ENCODE results near the gene TPSD1.
"Not testable (repeated sequence)": the region's sequence is repeated elsewhere in the genome, so short reads cannot be mapped to it uniquely, and the experiment has no call there.

TPSD1 gene

DNA sequence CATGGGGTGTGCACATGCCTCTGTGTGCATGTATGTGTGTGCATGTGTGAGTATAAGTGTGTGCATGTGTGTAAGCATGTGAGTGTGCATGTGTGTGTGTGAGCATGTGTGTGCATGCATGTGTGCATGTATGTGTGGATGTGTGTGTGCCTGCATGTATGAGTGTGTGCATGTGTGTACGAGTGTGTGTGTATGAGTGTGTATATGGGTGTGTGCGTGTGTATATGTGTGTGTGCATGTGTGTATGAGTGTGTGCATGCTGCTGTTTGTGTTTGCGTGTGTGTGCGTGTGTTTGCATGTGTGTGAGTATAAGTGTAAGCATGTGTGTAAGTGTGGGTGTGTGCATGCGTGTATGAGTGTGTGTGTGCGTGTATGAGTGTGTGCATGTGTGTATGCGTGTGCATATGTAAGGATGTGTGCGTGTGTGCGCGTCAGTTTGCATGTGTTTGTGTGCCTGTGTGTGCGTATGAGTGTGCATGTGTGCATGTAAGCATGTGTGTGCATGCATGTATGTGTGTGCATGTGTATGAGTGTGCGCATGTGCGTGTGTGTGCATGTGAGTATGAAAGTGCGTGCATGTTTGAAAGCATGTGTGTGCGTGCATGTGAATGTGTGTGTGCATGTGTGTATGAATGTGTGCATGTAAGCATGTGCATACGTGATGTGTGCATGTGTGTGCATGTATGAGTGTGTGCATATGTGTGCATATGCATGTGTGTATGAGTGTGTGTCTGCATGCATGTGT is 8.6 kb downstream of the TPSD1 start:
- DNase-seq: no peak

DNA sequence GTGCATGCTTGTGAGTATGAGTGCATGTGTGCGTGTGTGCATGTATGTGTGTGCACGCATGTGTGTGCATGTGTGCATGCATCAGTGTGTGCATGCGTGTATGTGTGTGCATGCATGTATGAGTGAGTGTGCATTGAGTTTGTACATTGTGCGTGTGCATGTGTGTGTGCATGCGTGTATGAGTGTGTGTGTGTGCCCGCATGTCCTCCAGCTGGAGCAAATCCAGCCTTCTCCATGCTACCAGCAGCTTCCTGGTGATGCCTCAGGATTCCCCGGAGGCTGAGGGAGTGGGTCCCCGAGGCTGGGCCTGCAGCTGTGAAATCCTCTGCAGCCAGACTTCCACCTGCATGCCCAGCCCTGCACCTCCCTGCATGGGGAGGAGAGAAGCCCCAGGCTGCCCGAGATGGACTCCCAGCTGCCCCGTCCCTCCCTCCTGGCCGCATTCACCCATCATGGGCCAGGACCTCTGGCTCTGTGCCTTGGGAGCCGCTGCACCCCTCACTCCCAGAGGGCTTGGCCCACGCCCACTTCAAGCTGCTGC is 9.3 kb downstream of the TPSD1 start:
- no peak for DNase-seq

DNA sequence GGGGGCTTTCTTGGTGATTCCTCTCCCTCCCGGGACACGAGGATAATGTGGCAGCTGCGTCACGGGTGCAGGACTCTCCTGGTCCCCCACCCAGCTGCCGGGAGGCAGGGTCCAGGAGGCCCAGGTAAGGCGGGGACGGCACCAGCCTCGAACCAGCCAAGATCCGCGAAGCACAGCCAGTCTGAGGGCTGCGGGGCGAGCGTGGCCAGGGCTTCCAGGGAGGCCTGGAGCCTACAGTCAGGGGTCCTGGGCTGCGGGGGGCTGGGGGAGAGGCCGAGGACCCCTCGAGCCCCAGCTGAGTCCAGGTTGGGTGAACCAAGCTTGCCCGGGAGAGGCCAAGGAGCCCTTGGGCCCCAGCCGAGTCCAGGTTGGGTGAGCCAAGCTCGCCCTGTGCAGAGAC is 10.0 kb downstream of the TPSD1 start:
- DNase-seq: no peak

DNA sequence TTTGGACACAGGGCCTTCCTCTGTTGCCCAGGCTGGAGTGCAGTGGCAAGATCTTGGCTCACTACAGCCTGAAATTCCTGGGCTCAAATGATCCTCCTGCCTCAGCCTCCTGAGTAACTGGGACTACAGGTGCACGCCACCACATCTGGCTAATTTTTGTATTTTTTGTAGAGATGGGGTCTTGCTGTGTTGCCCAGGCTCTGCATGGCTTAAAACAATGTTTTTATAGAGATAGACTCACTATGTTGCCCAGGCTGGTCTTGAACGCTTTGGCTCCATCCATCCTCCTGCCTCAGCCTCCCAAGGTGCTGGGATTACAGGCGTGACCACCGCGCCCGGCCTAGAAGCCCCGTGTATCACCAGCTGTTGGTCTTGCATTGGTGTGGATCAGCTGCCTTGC is 13.5 kb downstream of the TPSD1 start:
- DNase-seq: not testable (repeated sequence)

DNA sequence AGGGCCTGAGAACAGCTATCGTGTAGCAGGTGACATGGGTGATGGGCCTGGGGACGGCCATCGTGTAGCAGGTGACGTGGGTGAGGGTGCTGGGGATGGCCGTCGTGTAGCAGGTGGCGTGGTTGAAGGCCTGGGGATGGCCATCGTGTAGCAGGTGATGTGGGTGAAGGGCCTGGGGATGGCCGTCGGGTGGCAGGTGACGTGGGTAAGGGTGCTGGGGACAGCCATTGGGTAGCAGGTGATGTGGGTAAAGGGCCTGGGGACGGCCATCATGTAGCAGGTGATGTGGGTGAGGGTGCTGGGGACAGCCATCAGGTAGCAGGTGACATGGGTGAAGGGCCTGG is 15.5 kb downstream of the TPSD1 start:
- DNase-seq: no peak

DNA sequence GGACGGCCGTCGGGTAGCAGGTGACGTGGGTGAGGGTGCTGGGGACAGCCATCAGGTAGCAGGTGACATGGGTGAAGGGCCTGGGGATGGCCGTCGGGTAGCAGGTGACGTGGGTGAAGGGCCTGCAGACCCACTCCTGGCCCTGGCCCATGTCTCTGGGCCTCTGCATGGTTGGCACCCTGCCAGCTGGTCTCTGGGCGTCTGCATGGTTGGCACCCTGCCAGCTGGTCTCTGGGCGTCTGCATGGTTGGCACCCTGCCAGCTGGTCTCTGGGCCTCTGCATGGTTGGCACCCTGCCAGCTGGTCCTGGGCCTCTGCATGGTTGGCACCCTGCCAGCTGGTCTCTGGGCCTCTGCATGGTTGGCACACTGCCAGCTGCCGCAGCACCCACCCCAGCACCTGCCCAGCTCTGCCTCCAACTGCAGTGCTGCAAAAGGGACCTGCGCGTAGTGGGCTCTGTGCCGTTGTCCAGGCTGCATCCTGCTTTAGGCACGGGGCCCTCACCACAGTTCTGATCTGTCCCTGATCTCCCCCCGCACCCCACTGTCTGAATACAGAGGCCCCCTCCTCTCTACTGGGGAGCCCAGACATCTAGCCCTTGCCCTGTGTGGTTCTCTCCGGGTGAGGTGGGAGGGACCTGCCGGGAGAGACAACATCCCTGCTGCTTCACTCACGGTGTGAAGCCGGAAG is 16.0 kb downstream of the TPSD1 start:
- peak; percentile 94 for DNase-seq

DNA sequence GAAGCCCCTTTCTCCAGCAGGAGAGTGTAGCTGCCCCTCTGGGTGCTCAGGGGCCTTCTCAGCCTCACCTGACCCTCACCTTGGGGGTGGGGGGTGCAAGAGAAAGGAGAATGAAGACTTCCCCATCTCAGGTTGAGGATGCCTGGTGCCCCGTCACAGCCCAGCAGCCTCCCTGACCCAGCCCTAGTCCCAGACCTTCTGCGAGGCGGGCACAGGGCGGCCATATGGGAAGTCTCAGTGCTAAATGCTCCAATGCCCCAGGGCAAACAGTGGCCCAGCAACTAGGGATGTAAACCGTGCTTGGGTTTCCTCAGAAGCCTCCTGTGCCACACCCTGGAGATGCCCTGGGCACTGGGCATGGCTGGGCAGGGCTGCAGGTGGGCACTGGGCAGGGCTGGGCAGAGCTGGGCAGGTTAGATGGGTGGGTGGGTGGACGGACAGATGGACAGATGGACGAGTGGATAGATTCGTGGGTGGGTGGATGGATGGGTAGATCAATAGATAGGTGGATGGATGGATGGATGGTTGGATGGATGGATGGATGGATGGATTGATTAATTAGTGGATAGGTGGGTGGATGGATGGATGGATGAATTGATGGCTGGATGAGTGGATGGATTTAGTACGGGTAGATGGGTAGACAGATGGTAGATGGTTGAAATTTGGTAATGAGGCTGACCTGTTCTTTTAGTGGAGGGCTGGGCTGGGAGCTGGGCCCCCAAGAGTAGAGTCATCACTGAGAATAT is 16.8 kb downstream of the TPSD1 start:
- DNase-seq: peak; percentile 37

DNA sequence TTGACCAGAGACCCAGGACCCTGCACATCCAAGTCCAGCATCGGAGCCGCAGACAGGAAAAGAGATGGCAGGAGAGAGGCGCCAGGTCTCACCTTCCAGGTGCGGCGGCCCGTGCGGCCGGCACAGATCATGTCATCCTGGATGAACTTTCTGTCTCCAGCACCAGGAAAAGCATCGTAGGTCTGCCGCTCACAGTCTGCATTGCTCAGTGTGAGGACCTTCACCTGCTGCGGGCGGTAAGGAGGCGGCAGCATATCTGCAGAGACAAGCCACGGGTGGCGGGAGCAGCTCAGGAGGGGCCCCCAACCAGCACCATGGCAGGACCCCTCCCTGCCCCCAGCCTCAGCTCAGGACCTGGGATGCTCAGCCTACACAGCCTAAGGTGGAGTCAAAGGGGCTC is 17.9 kb downstream of the TPSD1 start:
- DNase-seq: no peak

DNA sequence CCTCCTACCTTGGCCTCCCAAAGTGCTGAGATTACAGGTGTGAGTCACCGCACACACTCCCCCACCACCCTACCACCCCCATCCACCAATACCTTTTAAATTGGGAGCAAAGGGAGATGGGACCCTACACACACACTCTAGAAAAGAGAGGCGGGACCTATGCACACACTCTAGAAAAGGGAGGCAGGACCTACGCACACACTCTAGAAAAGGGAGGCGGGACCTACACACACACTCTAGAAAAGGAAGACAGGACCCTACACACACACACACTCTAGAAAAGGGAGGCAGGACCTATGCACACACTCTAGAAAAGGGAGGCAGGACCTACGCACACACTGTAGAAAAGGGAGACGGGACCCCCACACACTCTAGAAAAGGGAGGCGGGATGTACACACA is 18.9 kb downstream of the TPSD1 start:
- DNase-seq: no peak

DNA sequence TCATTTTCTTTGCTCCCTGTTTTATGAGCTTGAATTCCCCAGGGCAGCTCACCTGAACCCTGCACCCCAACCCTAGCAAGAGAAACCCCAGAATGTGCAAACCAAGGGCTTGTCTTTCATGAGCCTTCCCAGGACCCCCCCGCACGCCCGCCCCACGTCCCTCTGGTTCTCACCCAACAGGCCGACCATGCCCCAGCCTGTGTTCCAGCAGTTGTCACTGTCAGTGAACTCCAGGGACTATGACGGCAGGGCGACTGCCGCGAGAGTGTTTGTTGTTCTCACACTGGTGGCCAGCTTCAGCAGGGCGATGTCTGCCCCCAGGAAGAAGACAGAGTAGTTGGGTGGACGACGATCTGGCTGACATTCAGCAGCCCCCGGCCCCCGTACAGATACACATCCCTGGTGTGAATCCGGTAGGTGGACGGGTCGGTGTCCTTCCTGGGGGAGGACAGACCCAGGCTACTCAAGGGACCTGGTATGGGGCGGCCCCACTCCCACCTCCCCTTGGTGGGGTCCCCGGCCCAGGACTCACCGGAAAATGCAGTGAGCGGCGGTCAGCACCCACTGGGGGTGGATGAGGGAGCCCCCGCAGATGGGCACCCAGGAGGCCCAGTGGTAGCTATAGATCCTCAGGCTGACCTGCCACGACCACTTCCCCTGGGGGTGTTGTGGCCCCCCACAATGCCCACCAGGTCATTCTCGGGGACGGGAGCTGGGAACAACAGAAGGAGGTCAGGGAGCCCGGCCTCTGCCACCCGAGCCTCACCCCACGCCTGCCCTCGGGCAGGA is 20.1 kb downstream of the TPSD1 start:
- DNase-seq: no peak

DNA sequence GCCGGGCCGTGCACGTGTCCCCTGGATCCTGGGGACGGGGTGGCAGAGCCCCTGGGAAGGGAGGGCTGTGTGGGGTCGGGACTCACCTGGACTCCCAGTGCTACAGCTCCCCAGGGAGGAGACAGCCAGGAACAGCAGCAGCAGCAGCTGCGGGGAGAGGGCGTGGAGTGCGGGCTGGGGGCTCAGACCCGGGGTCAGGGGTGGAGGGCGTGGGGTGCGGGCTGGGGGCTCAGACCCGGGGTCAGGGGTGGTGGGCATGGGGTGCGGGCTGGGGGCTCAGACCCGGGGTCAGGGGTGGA is 20.7 kb downstream of the TPSD1 start:
- DNase-seq: no peak

DNA sequence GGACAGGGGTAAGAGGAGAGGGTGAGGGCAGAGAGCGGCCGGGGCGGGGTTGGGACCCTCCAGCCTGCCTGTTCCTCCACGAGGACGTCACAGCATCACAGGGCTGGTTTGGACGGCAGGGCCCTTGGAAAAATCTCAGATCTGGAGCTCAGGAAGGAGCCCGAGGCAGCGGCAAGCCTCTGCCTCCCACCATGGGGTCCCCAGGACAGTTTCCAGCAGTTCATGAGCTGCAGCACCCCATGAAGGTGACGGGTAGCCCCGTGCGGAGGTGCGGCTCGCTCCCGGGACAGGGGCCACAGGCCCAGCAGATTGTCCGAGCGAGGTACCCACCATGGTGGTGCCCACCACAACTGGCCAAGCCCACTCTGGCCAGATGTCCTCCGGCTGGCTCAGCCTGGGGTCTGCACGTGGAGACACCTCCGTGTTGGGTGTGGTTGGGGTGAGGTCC is 21.3 kb downstream of the TPSD1 start:
- DNase-seq: no peak

DNA sequence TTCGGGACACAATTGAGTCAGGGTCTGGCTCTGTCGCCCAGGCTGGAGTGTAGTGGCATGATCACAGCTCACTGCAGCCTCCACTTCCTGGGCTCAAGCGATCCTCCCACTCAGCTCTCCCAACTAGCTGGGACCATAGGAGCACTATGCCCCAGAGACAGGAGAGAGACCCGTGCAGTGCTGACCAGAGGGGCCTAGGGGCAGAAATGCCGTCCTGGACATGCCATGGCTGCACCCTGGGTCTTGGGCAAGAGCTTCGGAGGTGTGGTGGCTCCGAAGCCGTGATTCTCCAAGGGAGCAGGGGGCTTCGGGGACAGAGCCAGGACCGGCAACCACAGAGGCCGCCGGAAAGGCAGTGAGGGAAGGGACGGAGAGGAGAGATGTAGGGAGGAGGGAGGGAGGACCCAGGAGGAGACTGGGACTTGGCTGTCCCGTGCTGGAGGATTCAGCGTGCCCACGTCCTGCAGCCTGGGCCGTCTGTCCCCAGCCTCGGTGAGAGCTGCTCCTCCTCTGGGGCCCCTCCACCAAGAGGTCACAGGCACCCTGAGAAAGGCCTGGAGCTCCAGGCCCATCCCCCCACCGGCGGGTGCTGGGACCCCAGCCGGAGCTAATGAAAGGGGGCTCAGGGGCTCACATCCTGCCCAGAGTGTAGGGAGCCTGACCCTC is 21.9 kb downstream of the TPSD1 start:
- DNase-seq: no peak

DNA sequence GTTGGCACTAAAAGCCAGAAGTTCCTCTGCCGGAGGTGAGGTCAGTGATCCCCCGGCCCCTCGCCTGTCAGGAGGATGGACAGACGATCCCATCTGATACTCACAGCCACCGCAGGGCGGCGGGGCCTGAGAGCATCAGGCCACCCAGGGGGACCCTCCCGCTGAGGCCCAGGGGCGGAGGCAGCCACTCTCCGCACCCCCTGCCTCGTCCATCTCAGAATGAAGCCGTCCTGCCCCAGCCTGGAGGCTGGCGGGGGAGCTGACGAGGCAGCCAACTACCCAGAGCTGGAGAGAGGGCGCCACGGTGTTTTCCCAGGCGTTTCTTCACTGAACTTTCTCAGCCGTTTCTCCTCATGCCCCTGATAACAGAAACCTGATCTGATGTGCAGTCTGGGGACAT is 22.6 kb downstream of the TPSD1 start:
- no peak for DNase-seq

DNA sequence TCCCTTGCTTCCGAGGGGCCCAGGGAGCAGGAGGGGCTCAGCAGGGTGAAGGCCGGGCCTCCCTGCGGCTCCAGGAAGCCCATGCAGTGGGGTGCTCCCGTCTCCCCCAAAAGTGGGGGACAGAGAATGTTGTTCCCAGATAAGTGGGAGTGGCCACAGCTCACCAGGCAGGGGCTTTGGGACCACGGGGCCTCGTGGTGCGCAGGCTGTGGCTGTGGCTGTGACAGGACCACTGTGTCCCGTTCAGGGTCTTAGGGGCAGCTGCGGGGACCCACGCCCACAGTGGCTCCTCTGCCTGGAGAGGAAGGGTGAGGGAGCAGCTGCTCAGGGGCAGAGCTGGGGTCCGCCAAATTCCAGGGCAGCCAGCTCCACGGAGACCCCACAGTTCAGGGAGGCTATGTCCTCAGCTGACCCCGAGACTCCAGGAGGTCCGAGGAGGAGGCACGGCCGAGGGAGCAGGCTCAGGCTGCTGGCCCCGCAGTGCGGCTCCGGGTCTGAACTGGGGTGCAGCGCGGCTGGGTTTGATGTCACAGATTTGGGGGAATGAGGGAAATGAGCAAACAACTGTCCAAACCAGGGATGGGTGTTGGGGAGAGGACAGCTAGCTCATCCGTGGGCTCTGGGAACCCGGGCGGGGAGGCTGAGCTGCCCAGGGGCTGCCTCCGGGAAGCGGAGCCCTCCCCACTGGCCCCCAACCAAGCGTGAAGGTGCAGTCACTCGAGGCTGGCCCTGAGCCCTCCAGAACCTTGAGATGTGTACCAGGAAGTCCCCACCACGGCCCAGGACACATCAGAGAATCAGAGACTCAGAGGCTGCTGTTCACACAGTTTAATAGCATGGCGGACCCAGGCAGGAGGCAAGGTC is 23.4 kb downstream of the TPSD1 start:
- DNase-seq: no peak

DNA sequence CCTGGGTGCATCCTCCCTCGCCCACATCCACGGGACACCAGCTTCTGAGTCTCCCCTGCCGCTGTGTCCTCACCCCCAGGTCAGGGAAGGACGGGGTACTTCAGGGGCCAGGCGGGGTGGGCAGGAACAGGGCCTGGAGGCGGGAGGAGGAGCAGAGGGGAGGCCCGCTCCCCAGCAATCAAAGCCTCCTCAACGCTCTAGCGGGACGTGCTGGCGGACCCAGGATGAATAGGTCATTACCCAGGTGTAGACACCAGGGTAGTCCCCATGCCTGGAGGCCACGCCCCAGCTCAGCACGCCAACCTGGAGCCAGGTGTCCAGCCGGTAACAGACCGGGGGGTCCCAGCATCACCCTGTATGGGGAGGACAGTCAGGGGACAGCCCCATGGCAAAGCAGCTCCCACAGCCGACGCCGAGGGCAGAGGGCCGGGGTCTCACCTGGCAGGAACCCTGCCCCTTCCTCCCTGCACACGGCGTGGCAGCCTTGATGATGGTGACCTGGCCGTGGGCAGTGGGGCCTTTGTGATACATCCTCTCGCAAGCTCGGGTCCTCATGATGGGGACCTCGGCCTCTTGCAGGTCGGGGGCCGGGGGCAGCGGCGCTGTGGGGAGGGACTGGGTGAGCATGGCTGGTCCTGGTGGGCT is 24.2 kb downstream of the TPSD1 start:
- DNase-seq: no peak

DNA sequence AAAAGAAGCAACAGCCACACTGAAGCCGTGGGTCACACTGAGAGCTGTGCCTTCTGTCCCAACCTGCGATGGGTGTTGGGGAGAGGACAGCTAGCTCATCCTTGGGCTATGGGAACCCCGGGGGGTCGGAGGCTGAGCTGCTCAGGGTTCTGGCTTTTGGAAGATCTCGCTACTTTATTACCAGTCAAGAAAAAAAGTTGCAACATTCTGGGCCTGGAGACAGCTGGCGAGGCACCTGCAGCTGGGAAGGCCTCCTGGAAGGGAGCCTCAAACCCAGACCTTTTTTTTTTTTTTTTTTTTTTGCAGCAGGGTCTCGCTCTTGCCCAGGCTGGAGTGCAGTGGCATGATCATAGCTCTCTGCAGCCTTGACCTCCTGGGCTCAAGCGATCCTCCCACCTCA is 24.9 kb downstream of the TPSD1 start:
- no peak for DNase-seq

DNA sequence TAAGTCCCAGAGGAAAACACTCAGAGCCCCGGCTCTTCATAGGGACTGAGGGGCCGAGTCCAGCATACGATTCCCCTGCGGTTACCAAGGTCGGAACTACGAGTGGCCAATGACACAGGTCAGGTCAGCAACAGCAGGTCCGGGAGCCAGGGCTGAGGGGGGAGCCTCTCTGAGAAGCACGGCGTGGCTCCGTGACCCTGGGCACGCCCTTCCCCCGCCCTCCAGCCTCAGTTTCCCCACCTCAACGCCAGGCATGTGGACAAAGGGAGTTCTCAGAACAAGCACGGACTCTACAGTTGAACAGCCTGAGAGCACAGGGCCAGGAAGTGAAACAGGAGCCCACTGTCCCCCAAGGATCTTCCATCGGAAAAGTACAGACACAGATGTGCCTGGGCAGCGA is 25.6 kb downstream of the TPSD1 start:
- DNase-seq: no peak

DNA sequence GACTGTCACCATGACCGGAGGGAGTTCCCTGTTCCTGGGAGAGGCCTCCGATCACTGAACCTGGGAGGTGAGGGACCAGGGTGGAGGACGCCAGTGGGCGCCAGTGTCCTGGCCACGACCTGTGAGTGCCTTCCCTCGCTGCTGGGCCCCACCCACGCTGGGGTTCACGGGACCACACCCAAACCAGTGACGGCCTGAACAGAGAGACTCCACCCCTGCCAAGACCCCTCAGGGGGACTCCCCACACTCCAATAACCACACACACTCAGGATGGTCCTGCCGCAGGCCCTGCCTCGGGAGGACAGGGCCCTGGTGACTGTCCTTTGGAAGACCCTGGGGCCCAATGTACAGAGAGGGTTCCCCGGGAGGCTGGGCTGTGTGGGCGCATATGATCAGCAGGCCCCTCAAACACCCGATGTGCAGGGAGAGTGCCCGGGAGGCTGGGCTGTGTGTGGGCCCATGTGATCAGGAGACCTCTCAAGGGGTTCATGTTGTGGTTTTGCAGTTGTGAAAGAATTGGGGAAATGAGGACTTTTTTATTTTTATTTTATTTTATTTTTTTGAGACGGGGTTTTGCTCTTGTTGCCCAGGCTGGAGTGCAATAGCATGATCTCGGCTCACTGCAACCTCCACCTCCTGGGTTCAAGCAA is 26.6 kb downstream of the TPSD1 start:
- DNase-seq: no peak

DNA sequence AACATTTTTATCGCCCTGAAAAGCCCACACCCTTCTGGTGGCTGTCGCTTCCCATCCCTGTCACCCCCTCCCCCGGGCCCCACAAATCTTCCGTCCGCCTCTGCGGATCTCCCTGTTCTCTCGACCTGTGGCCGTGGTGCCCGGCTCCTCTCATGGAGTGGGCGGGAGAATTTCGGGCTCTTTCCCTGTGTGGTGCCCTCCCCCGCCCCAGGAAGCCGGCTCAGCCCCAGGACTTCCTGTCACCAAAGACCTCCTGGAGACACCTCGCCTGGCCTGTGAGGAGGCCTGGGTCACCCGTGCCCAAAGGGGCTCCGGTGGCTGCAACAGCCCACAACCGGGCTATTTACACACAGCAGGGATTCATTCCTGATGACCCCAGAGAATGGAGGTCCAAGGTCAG is 27.4 kb downstream of the TPSD1 start:
- DNase-seq: no peak

Measured in NCI-H345 (cell line).